A549 (cell line): ENCODE measurements around the gene RNF217. TPM values are rescaled to one million over a fixed set of nuclear protein-coding genes. Genes with fewer than 3 reads are reported as not detected.

ENCODE experiments used
- ATAC-seq, 2 experiments: fragments of 200-7000 bp in 1 of 2; fragments of >200 bp in 1 of 2; cut with Nextera tagmentation in 1 of 2; cut with Tn5 transposase in 1 of 2; 3 replicates each; pipeline versions ENCODE4 v1.8.0 to v1.9.1; 2018 to 2020; ENCODE audit warnings: mild to moderate bottlenecking in 1 of 2, moderate library complexity in 1 of 2
- CTCF ChIA-PET: fragments of 300-600 bp; sonication (Branson Sonifier 250); formaldehyde crosslinking; extraction: SDS; loops from one replicate; lab custom pipeline; 2021; ENCODE audit warnings: antibody characterized with exemption, inconsistent platforms; lab: Yijun Ruan, JAX
- POLR2A ChIA-PET: fragments of 350-600 bp; formaldehyde crosslinking; extraction: SDS; loops from one replicate; lab custom pipeline; 2021; ENCODE audit warnings: antibody characterized with exemption, inconsistent platforms; lab: Yijun Ruan, JAX
- DNase-seq, 2 experiments: peaks; one replicate each; pipeline versions ENCODE4 v3.0.0 to v3.0.0-alpha.2; 2011 to 2016; ENCODE audit warnings: low read depth in 1 of 2, low spot score in 1 of 2
- FAIRE-seq: peaks from 2 replicates; lab custom pipeline; 2011; peaks lifted over from hg19 to GRCh38; lab: Jason Lieb, UNC
- H3K27ac ChIP-seq, 2 experiments: fragments of >200 bp; sonication (Bioruptor Twin); formaldehyde crosslinking; 3 replicates each; pipeline ENCODE4 v1.5.1; 2016 to 2017
- H3K4me1 ChIP-seq: fragments of >200 bp; sonication (Bioruptor Twin); formaldehyde crosslinking; 3 replicates; pipeline ENCODE4 v1.6.1; 2016
- H3K4me2 ChIP-seq: fragments of >200 bp; sonication (Bioruptor Twin); formaldehyde crosslinking; 3 replicates; pipeline ENCODE4 v1.6.1; 2016
- H3K4me3 ChIP-seq: fragments of >200 bp; sonication (Bioruptor Twin); formaldehyde crosslinking; 3 replicates; pipeline ENCODE4 v1.5.1; 2016
- H3K9me3 ChIP-seq: fragments of >200 bp; sonication (Bioruptor Twin); formaldehyde crosslinking; 3 replicates; pipeline ENCODE4 v1.6.1; 2016
- BHLHE40 ChIP-seq: IDR thresholded peaks from 2 replicates; pipeline ENCODE4 v1.6.1; 2012; ENCODE audit warnings: low read depth, low read length, inconsistent platforms
- CBX2 ChIP-seq: fragments of 200-600 bp; sonication (generic); IDR thresholded peaks from 2 replicates; pipeline ENCODE4 v1.6.1; 2016; ENCODE audit warnings: low read depth, mild to moderate bottlenecking, borderline replicate concordance
- CBX8 ChIP-seq: fragments of 200-600 bp; sonication (generic); IDR thresholded peaks from 2 replicates; pipeline ENCODE4 v1.6.1; 2016
- CEBPB ChIP-seq, 2 experiments: fragments of >200 bp in 1 of 2; sonication (Bioruptor Twin) in 1 of 2; formaldehyde crosslinking in 1 of 2; IDR thresholded peaks; 2 replicates each; pipeline ENCODE4 v1.6.1; 2012 to 2016
- ESRRA ChIP-seq: fragments of 150-350 bp; IDR thresholded peaks from 2 replicates; pipeline ENCODE4 v1.6.1; 2014; ENCODE audit warnings: mild to moderate bottlenecking, low read length, borderline replicate concordance
- FOSB ChIP-seq: fragments of 250-450 bp; sonication (Bioruptor Pico); IDR thresholded peaks from 2 replicates; pipeline ENCODE4 v1.5.0; 2020; ENCODE audit warnings: mild to moderate bottlenecking, moderate library complexity
- GATA3 ChIP-seq: IDR thresholded peaks from 2 replicates; pipeline ENCODE4 v1.6.1; 2012; ENCODE audit warnings: borderline replicate concordance
- HOXB13 ChIP-seq: fragments of 250-450 bp; sonication (Bioruptor Pico); IDR thresholded peaks from 2 replicates; pipeline ENCODE4 v1.5.0; 2020; ENCODE audit warnings: low read depth, mild to moderate bottlenecking, moderate library complexity
- KDM1A ChIP-seq: fragments of 200-600 bp; sonication (generic); IDR thresholded peaks from 2 replicates; pipeline ENCODE4 v1.6.1; 2016; ENCODE audit warnings: low read depth, mild to moderate bottlenecking
- KDM5A ChIP-seq: fragments of 200-600 bp; sonication (generic); IDR thresholded peaks from 2 replicates; pipeline ENCODE4 v1.6.1; 2016; ENCODE audit warnings: antibody characterized with exemption, mild to moderate bottlenecking
- MAFK ChIP-seq: fragments of 450-650 bp; IDR thresholded peaks from 2 replicates; pipeline ENCODE4 v1.6.1; 2014; ENCODE audit not compliant: partially characterized antibody
- MYC ChIP-seq: IDR thresholded peaks from 2 replicates; pipeline ENCODE4 v1.6.1; 2012; ENCODE audit warnings: mild to moderate bottlenecking, inconsistent platforms, low read length, improper control_type of control experiment, borderline replicate concordance
- NFE2L2 ChIP-seq: fragments of 150-350 bp; conservative IDR thresholded peaks from 2 replicates; pipeline ENCODE4 v1.6.1; 2014; ENCODE audit warnings: low read length
- NR3C1 ChIP-seq: fragments of >200 bp; sonication (Bioruptor Twin); formaldehyde crosslinking; IDR thresholded peaks from 3 replicates; pipeline ENCODE4 v1.6.1; 2017
- PHF8 ChIP-seq: fragments of 200-600 bp; sonication (generic); IDR thresholded peaks from 2 replicates; pipeline ENCODE4 v1.6.1; 2016; ENCODE audit warnings: low read depth, mild to moderate bottlenecking, antibody characterized with exemption, moderate library complexity, borderline replicate concordance
- RARB ChIP-seq: fragments of 250-450 bp; sonication (Bioruptor Pico); IDR thresholded peaks from 2 replicates; pipeline ENCODE4 v1.8.0; 2021; ENCODE audit warnings: mild to moderate bottlenecking, moderate library complexity
- RFX5 ChIP-seq: fragments of 450-650 bp; IDR thresholded peaks from 2 replicates; pipeline ENCODE4 v1.7.1; 2014; ENCODE audit warnings: antibody characterized with exemption, mild to moderate bottlenecking, moderate library complexity
- SREBF2 ChIP-seq: fragments of 450-650 bp; IDR thresholded peaks from 2 replicates; pipeline ENCODE4 v1.6.1; 2014; ENCODE audit warnings: mild to moderate bottlenecking, moderate library complexity
- ZC3H11A ChIP-seq: fragments of 450-650 bp; IDR thresholded peaks from 2 replicates; pipeline ENCODE4 v1.6.1; 2014; ENCODE audit warnings: antibody characterized with exemption, mild to moderate bottlenecking
- ZFP36 ChIP-seq: fragments of 450-650 bp; IDR thresholded peaks from 2 replicates; pipeline ENCODE4 v1.6.1; 2014; ENCODE audit warnings: borderline replicate concordance; ENCODE audit not compliant: partially characterized antibody
- WGBS: methylation state at CpG from one replicate; pipeline ENCODE4 v1.1.6; 2017; ENCODE audit errors: missing lambda C conversion rate; 5-methylcytosine and 5-hydroxymethylcytosine counted together
- polyA plus RNA-seq, 4 experiments: library from polyadenylated mRNA; depleted of rRNA in 3 of 4; stranded (reverse); fragments of >200 nt; fragmentation: RNase III in 1 of 4; extraction: RNeasy Plus Mini Kit Qiagen cat#74134 plus additional on column Dnase treatment in 1 of 4; gene quantifications; 2 replicates in 3 of 4; 3 replicates in 1 of 4; pipeline ENCODE4 v1.2.3, GENCODE V29; 2011 to 2017
- TF ChIP-seq, protein P1 (sequence below): fragments of >200 bp; sonication (Bioruptor Twin); formaldehyde crosslinking; IDR thresholded peaks from 3 replicates; pipeline ENCODE4 v1.6.1; 2016
- TF ChIP-seq, protein P2 (sequence below): fragments of 250-450 bp; sonication (Bioruptor Pico); IDR thresholded peaks from 2 replicates; pipeline ENCODE4 v1.5.0; 2020; ENCODE audit warnings: low read depth, mild to moderate bottlenecking, moderate library complexity
- TF ChIP-seq, protein P3 (sequence below): IDR thresholded peaks from 2 replicates; pipeline ENCODE4 v1.6.1; 2012; ENCODE audit warnings: low read depth, borderline replicate concordance
- TF ChIP-seq, protein P4 (sequence below): fragments of 250-450 bp; sonication (Bioruptor Pico); IDR thresholded peaks from 2 replicates; pipeline ENCODE4 v1.5.0; 2021; ENCODE audit warnings: mild to moderate bottlenecking, moderate library complexity, borderline replicate concordance
- TF ChIP-seq, protein P5 (sequence below): fragments of >200 bp; sonication (Bioruptor Twin); formaldehyde crosslinking; IDR thresholded peaks from 2 replicates; pipeline ENCODE4 v1.6.1; 2016

Gene RNF217
- polyA plus RNA-seq, 2 of the 4 experiments (the other 2 are of a cell fraction) = 5.7 to 20.0 TPM

DNA sequence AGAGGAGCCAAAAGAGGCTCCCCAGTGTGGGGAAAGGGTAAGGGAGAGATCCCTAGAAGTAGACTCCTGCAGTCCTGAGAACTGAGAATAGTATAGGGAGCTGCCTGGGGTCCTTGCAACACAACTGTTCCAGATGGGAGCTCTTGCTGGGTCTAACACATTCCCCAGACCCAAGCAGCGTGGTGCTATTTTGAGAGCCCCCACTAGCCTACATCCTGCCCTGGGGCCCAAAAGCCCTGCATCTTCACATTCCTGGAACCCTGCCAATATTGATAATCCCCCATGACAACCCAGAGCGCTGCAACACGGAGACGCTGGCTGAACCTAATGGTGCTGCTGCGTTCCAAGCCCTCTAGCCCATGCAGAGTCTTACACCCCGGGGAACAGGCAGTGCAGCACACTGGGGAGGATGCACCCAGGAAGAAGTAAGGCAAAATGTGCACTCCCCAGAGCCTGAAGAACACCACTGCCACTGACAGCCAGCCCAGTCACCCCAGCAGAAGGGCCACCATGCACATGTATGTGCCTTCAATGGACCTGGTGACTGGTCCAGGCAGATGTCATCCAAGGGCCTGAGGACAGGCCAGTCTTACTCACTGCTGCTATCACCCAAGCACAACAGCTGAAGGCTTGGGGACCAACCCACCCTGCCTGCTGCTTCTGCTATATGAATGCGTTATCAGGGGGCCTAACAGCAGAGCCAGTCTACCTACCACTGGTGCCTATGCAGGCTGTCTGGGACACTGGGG is 7.0 kb upstream of the RNF217 start:
- Histone ChIP-seq H3K4me1 (no peaks in the 10 kb centered on the region; the same call in 2 of the 3 replicates), H3K27ac (no peak overlapping the region), H3K4me3 (no peak overlapping the region), H3K4me2 (no peak overlapping the region), H3K9me3 (no peaks in the 10 kb centered on the region)
- WGBS = 94% methylated on average over 5 of the region's 7 CpGs
- ATAC-seq (no peak), FAIRE-seq (no peak), DNase-seq (no peak)
- TF ChIP-seq HOXB13 (CRISPR knock-in tag) (no peak), ZFP36 (no peak), BHLHE40 (no peak), SREBF2 (no peak), NFE2L2 (no peak), RARB (no peak), KDM5A (no peak), FOSB (CRISPR knock-in tag) (no peak), ESRRA (no peak), NR3C1 (no peak)
- TF ChIP-seq, protein P1, sequence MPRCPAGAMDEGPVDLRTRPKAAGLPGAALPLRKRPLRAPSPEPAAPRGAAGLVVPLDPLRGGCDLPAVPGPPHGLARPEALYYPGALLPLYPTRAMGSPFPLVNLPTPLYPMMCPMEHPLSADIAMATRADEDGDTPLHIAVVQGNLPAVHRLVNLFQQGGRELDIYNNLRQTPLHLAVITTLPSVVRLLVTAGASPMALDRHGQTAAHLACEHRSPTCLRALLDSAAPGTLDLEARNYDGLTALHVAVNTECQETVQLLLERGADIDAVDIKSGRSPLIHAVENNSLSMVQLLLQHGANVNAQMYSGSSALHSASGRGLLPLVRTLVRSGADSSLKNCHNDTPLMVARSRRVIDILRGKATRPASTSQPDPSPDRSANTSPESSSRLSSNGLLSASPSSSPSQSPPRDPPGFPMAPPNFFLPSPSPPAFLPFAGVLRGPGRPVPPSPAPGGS = no peak
- TF ChIP-seq, protein P2, sequence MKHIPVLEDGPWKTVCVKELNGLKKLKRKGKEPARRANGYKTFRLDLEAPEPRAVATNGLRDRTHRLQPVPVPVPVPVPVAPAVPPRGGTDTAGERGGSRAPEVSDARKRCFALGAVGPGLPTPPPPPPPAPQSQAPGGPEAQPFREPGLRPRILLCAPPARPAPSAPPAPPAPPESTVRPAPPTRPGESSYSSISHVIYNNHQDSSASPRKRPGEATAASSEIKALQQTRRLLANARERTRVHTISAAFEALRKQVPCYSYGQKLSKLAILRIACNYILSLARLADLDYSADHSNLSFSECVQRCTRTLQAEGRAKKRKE = no peak
- TF ChIP-seq, protein P3, sequence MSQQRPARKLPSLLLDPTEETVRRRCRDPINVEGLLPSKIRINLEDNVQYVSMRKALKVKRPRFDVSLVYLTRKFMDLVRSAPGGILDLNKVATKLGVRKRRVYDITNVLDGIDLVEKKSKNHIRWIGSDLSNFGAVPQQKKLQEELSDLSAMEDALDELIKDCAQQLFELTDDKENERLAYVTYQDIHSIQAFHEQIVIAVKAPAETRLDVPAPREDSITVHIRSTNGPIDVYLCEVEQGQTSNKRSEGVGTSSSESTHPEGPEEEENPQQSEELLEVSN = no peak
- ChIA-PET CTCF (interaction anchor here (0.5 kb wide), 1 partner anchor 868 kb away, joined by 3 read pairs; no protein-coding TSS in a partner anchor), POLR2A (no interaction called here)

DNA sequence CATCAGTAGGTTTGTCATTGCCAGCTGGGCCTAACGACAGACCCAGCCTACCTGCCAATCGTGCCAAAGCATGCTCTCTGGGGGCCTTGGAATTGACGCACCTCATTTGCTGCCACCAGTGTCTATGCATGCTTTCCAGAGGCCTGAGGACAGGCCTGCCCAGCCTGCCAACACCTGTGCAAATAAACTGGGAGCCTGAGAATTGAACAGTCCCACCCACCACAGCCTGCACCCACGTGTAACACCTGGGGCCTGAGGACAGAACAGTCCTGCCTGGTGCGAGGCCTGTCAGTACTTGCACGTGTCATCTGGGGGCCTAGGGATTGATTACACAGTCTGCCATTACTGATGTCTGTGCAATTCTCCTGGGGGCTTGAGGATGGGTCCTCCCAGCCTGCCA is 6.2 kb upstream of the RNF217 start:
- WGBS = 76% methylated on average over 4 of the region's 6 CpGs
- no peak for ATAC-seq

More for the DNA sequence above, 6.2 kb upstream of the RNF217 start:
- no peak for FAIRE-seq
- POLR2A ChIA-PET = no interaction called here
- DNase-seq = no peak
- Histone ChIP-seq H3K9me3 (no peaks in the 10 kb centered on the region), H3K4me1 (peaks cover 7% of the 10 kb centered on the region), H3K4me2 (no peak overlapping the region), H3K27ac (no peak overlapping the region), H3K4me3 (no peak overlapping the region)
- CTCF ChIA-PET = no interaction called here
- TF ChIP-seq CBX8 (no peak), MAFK (no peak), CEBPB (IDR thresholded peaks at IDR 0.05) (no peak), GATA3 (no peak), CBX2 (no peak), ZC3H11A (no peak), ZFP36 (no peak), PHF8 (no peak), HOXB13 (CRISPR knock-in tag) (no peak), RARB (no peak), MYC (no peak), RFX5 (no peak), KDM1A (no peak), BHLHE40 (no peak), KDM5A (no peak)
- TF ChIP-seq, protein P4, sequence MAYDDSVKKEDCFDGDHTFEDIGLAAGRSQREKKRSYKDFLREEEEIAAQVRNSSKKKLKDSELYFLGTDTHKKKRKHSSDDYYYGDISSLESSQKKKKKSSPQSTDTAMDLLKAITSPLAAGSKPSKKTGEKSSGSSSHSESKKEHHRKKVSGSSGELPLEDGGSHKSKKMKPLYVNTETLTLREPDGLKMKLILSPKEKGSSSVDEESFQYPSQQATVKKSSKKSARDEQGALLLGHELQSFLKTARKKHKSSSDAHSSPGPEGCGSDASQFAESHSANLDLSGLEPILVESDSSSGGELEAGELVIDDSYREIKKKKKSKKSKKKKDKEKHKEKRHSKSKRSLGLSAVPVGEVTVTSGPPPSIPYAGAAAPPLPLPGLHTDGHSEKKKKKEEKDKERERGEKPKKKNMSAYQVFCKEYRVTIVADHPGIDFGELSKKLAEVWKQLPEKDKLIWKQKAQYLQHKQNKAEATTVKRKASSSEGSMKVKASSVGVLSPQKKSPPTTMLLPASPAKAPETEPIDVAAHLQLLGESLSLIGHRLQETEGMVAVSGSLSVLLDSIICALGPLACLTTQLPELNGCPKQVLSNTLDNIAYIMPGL = no peak
- TF ChIP-seq, protein P5, sequence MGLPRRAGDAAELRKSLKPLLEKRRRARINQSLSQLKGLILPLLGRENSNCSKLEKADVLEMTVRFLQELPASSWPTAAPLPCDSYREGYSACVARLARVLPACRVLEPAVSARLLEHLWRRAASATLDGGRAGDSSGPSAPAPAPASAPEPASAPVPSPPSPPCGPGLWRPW = no peak
